Prostate gland (tissue), 2 donors: ENCODE results near the gene ANKRD9. TPM values are rescaled to one million over a fixed set of nuclear protein-coding genes. Genes with fewer than 3 reads are reported as not detected.

ENCODE experiments used
- DNase-seq: peaks from one replicate; pipeline ENCODE4 v3.0.0-alpha.2; 2019; ENCODE audit warnings: low spot score
- H3K27ac ChIP-seq, 2 donors: fragments of 200-600 bp; sonication (generic); 2 replicates each; pipeline ENCODE4 v1.5.1; 2017 to 2019
- H3K27me3 ChIP-seq: fragments of 200-600 bp; sonication (generic); replicated peaks from 2 replicates; pipeline ENCODE4 v1.5.1; 2019; ENCODE audit not compliant: insufficient read depth
- H3K36me3 ChIP-seq, 2 donors: fragments of 200-600 bp; sonication (generic); 1 replicate in 1 of 2; 2 replicates in 1 of 2; pipeline versions ENCODE4 v1.5.1 to v1.8.1; 2017 to 2019
- H3K4me1 ChIP-seq: fragments of 200-600 bp; sonication (generic); replicated peaks from 2 replicates; pipeline ENCODE4 v1.5.1; 2019
- H3K4me3 ChIP-seq, 2 donors: fragments of 200-600 bp; sonication (generic); 2 replicates each; pipeline ENCODE4 v1.5.1; 2017 to 2019
- H3K9me3 ChIP-seq: fragments of 200-600 bp; sonication (generic); 2 replicates; pipeline ENCODE4 v1.5.1; 2017
- CTCF ChIP-seq, 4 experiments: fragments of 200-600 bp in 2 of 4; fragments of 450-650 bp in 2 of 4; sonication (generic) in 2 of 4; IDR thresholded peaks; 1 replicate in 3 of 4; 2 replicates in 1 of 4; pipeline ENCODE4 v1.5.1; 2016 to 2019; ENCODE audit warnings: antibody characterized with exemption in 4 of 4, mild to moderate bottlenecking in 2 of 4, moderate library complexity in 2 of 4
- POLR2A ChIP-seq: fragments of 450-650 bp; IDR thresholded peaks from one replicate; pipeline ENCODE4 v1.6.1; 2016; ENCODE audit warnings: antibody characterized with exemption, mild to moderate bottlenecking
- POLR2AphosphoS5 ChIP-seq: sonication (generic); formaldehyde crosslinking; IDR thresholded peaks from one replicate; pipeline ENCODE4 v1.6.1; 2017; ENCODE audit warnings: antibody characterized with exemption
- whole genome bisulfite sequencing: methylation state at CpG from one replicate; pipeline ENCODE4 v1.1.5; 2018; 5-methylcytosine and 5-hydroxymethylcytosine counted together
- intact Hi-C: fragments of 100-400 bp; cut with DNase I; formaldehyde crosslinking; loops from one replicate; pipeline ENCODE4 v1.14.2; 2022
- total RNA-seq, 2 donors: library from RNA; depleted of rRNA; stranded (reverse); fragments of >200 nt; gene quantifications; one replicate each; pipeline ENCODE4 v1.1.0, GENCODE V29; 2016

ANKRD9 gene
- total RNA-seq, 2 donors from 2014 or later: 81.1 to 81.5 TPM

DNA sequence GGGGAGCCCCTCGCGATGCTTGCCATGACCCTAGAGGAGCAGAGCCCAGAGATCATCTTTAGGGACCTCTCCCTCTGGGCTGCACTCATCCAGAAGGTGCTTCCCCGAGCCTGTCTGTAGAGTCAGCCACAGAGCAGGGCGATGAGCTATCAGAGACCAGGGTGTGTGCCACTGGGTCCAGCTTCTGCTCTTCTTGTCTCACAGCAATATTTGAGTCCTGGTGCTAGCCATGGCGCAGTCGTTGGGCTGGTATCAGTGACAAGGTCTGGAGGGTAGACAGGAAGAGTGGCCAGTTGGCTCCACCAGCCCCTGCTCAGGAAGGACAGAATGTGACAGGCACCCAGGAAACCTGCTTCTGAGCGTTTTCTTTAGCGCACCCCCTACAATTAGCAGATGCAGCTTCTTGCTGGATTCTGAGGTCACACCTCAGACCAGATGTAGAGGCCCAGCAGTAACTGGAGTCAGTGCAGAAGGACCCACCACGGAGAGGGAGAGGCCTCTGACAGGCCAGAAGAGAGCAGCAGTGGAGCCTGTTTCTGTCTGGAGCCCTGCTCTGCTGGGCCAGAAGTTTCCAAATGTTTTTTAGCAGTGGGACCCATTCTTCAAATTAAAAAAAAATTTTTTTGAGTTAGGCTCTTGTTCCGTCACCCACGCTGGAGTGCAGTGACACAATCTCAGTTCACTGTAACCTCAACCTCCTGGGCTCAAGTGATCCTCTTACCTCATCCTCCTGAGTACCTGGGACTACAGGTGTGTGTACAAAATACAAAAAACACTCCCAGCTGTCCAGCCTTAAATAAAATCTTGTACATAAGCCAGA is 23.7 kb downstream of the ANKRD9 start:
- DNase-seq: no peak
- no peak overlapping the region for H3K4me3 ChIP-seq
- H3K36me3 ChIP-seq: no peaks in the 10 kb centered on the region
- no peaks in the 10 kb centered on the region for H3K4me1 ChIP-seq
- H3K27ac ChIP-seq: no peak overlapping the region
- 90% methylated on average over 11 of the region's 11 CpGs for WGBS
- H3K9me3 ChIP-seq: no peaks in the 10 kb centered on the region
- intact Hi-C loops: no loop called here
- H3K27me3 ChIP-seq: no peaks in the 10 kb centered on the region
- TF ChIP-seq POLR2AphosphoS5: no peak

DNA sequence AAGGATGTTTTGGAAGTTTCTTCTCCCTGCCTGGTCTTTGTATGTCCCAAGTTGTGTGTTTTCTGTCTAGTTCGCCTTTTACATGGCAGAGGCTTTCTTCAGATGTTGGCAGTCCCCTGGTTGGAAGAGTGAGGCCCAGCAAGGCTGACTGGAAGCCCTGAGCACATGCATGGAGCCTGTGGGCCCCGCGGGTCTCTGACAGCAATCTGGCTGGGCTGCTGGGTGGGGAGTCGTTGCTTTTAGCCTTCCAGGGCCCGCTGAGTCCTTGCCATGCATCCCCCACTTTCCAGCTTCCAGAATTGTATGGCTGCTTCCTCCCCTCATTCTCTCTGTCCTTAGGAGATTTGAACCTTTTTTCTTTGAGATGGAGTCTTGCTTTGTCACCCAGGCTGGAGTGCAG is 25.3 kb downstream of the ANKRD9 start:
- no peak overlapping the region for H3K4me3 ChIP-seq
- H3K36me3 ChIP-seq: no peaks in the 10 kb centered on the region
- TF ChIP-seq POLR2AphosphoS5: no peak
- TF ChIP-seq CTCF (IDR thresholded peaks at IDR 0.05): no peak
- no peak for TF ChIP-seq POLR2A
- no peaks in the 10 kb centered on the region for H3K27me3 ChIP-seq
- no peaks in the 10 kb centered on the region for H3K9me3 ChIP-seq
- intact Hi-C loops: no loop called here
- peaks cover 4% of the 10 kb centered on the region for H3K4me1 ChIP-seq
- DNase-seq: no peak
- WGBS: 76% methylated on average over 5 of the region's 5 CpGs
- no peak overlapping the region for H3K27ac ChIP-seq

DNA sequence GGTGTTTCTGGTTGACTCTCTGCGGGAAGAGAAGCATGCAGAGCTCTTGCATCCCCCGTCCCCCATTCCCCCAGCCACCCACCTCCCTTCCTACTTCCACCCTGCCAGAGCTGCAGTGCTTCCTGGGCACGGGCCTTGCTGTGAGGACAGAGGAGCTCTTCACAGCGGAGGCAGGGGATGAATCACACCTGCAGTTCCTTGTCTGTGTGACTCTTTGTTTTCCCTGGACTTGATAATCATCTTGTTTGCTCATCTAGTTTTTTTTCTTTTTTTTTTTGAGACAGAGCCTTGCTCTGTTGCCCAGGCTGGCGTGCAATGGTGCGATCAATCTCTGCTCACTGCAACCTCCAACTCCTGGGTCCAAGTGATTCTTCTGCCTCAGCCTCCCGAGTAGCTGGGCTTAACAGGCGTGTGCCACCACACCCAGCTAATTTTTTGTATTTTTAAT is 27.8 kb downstream of the ANKRD9 start:
- H3K27me3 ChIP-seq: no peaks in the 10 kb centered on the region
- no peaks in the 10 kb centered on the region for H3K36me3 ChIP-seq
- H3K27ac ChIP-seq: peak overlapping the region; percentile 51 to 75
- DNase-seq: peak; percentile 72
- H3K4me1 ChIP-seq: peaks cover 4% of the 10 kb centered on the region
- TF ChIP-seq CTCF (IDR thresholded peaks at IDR 0.05): no peak
- TF ChIP-seq POLR2AphosphoS5: peak; percentile 80
- intact Hi-C loops: no loop called here
- no peak overlapping the region for H3K4me3 ChIP-seq
- no peaks in the 10 kb centered on the region for H3K9me3 ChIP-seq
- WGBS: 57% methylated on average over 8 of the region's 8 CpGs

DNA sequence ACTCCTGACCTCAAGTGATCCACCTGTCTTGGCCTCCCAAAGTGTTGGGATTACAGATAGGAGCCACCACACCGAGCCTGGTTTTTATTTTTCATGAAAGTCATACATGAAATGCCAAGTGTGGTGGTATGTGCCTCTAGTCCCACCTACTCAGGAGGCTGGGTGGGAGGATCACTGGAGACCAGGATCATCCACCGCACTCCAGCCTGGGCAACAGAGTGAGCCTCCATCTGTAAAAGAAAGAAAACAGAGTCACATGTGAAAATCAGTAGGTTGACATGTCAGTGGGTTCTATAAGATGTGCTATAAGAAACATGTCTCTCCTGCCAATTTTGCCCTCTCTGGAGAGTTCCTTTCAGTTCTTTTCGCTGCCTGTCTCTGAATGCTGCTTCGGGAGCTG is 28.2 kb downstream of the ANKRD9 start:
- WGBS: 90% methylated on average over 4 of the region's 4 CpGs
- Histone ChIP-seq H3K4me1 (peaks cover 4% of the 10 kb centered on the region), H3K27ac (peak overlapping the region; percentile 51 to 75), H3K27me3 (no peaks in the 10 kb centered on the region), H3K9me3 (no peaks in the 10 kb centered on the region), H3K36me3 (no peaks in the 10 kb centered on the region), H3K4me3 (no peak overlapping the region)
- intact Hi-C loops: no loop called here
- no peak for DNase-seq
- TF ChIP-seq POLR2AphosphoS5 (no peak), POLR2A (no peak), CTCF (IDR thresholded peaks at IDR 0.05) (no peak)

DNA sequence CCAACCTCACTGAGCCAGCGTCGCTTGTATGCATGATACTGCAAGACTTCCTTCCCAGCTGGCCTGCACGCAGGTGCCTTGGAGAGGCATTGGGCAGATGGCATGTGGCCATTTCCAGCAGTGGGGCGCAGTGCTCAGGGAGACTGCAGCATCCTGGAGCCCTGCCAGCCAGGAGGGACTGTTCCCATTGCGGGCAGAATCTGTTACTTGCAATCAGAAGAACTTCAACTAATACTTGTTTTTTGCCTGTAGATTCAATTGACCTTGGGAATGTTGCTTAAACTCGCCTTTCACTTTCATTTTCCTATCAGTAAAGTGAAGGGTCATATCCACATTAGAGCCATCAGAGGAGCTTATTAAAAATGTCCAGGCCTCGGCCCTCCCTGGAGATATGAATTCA is 29.8 kb downstream of the ANKRD9 start:
- peak; percentile 40 for DNase-seq
- peaks cover 8% of the 10 kb centered on the region for H3K4me1 ChIP-seq
- WGBS: 41% methylated on average over 7 of the region's 7 CpGs

DNA sequence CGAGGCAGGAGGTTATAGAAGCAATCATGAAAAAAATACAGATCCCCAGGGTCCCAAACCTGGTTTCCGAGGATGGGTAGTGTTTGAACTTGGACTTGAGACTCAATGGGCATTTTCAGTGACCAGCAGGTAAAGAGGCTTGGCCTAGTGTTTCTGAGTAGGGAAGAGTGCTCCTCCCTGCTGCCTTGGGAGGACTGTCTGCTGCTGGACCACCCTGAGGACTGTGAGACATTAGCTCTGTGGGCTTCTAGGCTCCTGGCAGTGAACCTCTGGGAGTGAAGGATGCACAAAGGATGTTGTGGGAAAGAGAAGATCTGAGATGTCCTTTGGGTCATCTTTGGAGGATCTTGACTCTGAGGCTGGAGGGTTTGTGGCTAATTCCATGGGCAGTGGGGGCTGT is 30.5 kb downstream of the ANKRD9 start:
- no peaks in the 10 kb centered on the region for H3K9me3 ChIP-seq
- DNase-seq: no peak
- TF ChIP-seq POLR2AphosphoS5 (no peak), CTCF (IDR thresholded peaks at IDR 0.05) (no peak), POLR2A (no peak)
- H3K4me1 ChIP-seq: peaks cover 8% of the 10 kb centered on the region
- no peaks in the 10 kb centered on the region for H3K27me3 ChIP-seq
- no peaks in the 10 kb centered on the region for H3K36me3 ChIP-seq
- intact Hi-C loops: no loop called here
- no peak overlapping the region for H3K4me3 ChIP-seq
- WGBS: 95% methylated on average over 2 of the region's 2 CpGs
- peak overlapping the region in 1 of 2 donors; percentile 35 for H3K27ac ChIP-seq

More for the DNA sequence above, 29.8 kb downstream of the ANKRD9 start:
- no peaks in the 10 kb centered on the region for H3K27me3 ChIP-seq
- intact Hi-C loops: no loop called here
- TF ChIP-seq POLR2A: no peak
- no peak for TF ChIP-seq POLR2AphosphoS5
- peak overlapping the region; percentile 35 to 43 for H3K27ac ChIP-seq
- no peak overlapping the region for H3K4me3 ChIP-seq
- H3K9me3 ChIP-seq: no peaks in the 10 kb centered on the region
- no peaks in the 10 kb centered on the region for H3K36me3 ChIP-seq
